Skeletal muscle tissue (tissue), 4 donors: ENCODE data around the gene NDUFS2. TPM values are rescaled to one million over a fixed set of nuclear protein-coding genes. Genes with fewer than 3 reads are reported as not detected.
"Not testable (repeated sequence)": the region's sequence is repeated elsewhere in the genome, so short reads cannot be mapped to it uniquely, and the experiment has no call there.

Experiments
- H3K27ac ChIP-seq: one replicate; pipeline ENCODE4 v1.7.0; 2013; ENCODE audit warnings: mild to moderate bottlenecking, low read depth, low read length, inconsistent platforms
- H3K27me3 ChIP-seq, 3 donors: one replicate each; pipeline ENCODE4 v1.7.0; 2013; ENCODE audit warnings: low read length in 3 of 3; ENCODE audit not compliant: control insufficient read depth in 3 of 3, insufficient read depth in 3 of 3
- H3K36me3 ChIP-seq, 3 donors: one replicate each; pipeline ENCODE4 v1.7.0; 2013; ENCODE audit warnings: low read length in 3 of 3; ENCODE audit not compliant: control insufficient read depth in 3 of 3, insufficient read depth in 3 of 3
- H3K4me1 ChIP-seq, 3 donors: one replicate each; pipeline ENCODE4 v1.7.0; 2013; ENCODE audit warnings: low read length in 3 of 3, mild to moderate bottlenecking in 3 of 3; ENCODE audit not compliant: control insufficient read depth in 3 of 3, insufficient read depth in 3 of 3
- H3K4me3 ChIP-seq, 3 donors: one replicate each; pipeline ENCODE4 v1.7.0; 2013; ENCODE audit warnings: low read length in 3 of 3
- H3K9ac ChIP-seq, 3 donors: one replicate each; pipeline ENCODE4 v1.7.0; 2013; ENCODE audit warnings: low read length in 3 of 3, mild to moderate bottlenecking in 3 of 3, moderate library complexity in 2 of 3, low read depth in 1 of 3
- H3K9me3 ChIP-seq, 3 donors: one replicate each; pipeline ENCODE4 v1.7.0; 2013; ENCODE audit warnings: low read length in 3 of 3; ENCODE audit not compliant: control insufficient read depth in 3 of 3
- total RNA-seq: library from RNA; depleted of rRNA; stranded (reverse); fragments of >200 nt; gene quantifications from one replicate; pipeline ENCODE4 v1.2.3, GENCODE V29; 2014
- donor health status: Osteomylitis.

NDUFS2 gene
- total RNA-seq, 1 donor from 2014 or later, result 147 TPM

- peaks cover 0 to 5% (median 0%) of the 10 kb centered on the region in 3 donors for H3K4me1 ChIP-seq
- H3K27ac ChIP-seq, result peak overlapping the region; percentile 65
- no peaks in the 10 kb centered on the region for H3K9me3 ChIP-seq
- H3K9ac ChIP-seq, result peak overlapping the region in 1 of 3 donors; percentile 33
- H3K4me3 ChIP-seq, result peak overlapping the region in 2 of 3 donors; percentile 6 to 38
- no peaks in the 10 kb centered on the region for H3K27me3 ChIP-seq
- peaks cover 24 to 29% (median 25%) of the 10 kb centered on the region in 3 donors for H3K36me3 ChIP-seq
These were observed 15.0 kb downstream of the NDUFS2 start for GRCh38 chr1:161216945-161217712.

DNA sequence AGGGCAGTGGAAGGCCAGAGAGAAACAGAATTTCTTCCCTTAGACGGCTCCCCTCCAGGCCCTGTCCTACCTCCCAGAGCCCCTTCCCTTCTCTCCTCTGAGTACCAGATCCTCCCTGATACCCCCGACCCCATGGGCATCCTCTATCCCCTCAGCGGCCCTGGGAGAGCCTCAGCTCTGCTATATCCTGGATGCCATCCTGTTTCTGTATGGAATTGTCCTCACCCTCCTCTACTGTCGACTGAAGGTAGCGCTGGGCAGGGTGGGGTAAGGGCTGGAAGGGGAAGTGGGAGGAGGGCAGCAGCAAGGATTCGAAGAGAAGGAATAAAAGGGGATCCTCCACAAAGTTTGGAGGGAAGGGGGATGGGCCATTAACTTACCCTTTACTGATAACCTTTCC lies 15.7 kb downstream of the NDUFS2 start:
- no peaks in the 10 kb centered on the region for H3K27me3 ChIP-seq
- H3K36me3 ChIP-seq, result peaks cover 17 to 22% (median 19%) of the 10 kb centered on the region in 3 donors
- H3K4me1 ChIP-seq, result peaks cover 0 to 5% (median 0%) of the 10 kb centered on the region in 3 donors
- H3K4me3 ChIP-seq, result no peak overlapping the region
- H3K9me3 ChIP-seq, result no peaks in the 10 kb centered on the region
- H3K27ac ChIP-seq, result peak overlapping the region; percentile 65
- H3K9ac ChIP-seq, result peak overlapping the region in 1 of 3 donors; percentile 33

DNA sequence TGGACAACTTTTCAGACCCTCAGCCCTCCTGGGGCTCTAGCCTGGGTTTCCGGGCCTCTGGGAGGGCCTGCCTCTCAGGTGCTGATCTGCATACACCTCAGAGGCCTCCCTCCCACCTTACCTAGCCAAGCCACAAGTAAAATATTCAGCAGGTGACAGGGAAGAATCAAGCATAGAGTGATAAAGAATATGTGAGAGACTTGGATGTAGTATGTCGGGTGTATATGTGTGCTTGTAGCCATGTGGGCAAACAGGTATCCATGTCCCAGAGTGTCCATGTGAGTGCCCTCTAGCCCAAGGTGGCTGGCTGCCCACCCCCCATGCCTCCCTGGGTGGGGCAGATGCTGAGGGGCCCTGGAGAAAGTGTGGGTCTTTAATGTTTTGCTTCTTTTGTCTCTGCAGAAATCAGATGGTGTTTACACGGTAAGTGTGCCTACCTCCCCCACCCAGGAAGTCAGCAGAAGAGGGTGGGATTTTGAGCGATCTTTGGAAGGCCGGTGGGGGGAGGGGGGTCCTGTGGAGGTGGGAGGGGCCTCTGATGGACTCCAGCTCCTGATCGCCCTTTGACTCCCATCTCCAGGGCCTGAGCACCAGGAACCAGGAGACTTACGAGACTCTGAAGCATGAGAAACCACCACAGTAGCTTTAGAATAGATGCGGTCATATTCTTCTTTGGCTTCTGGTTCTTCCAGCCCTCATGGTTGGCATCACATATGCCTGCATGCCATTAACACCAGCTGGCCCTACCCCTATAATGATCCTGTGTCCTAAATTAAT lies 16.3 kb downstream of the NDUFS2 start:
- Histone ChIP-seq H3K27me3 (no peaks in the 10 kb centered on the region), H3K36me3 (peaks cover 11 to 16% (median 12%) of the 10 kb centered on the region in 3 donors), H3K9ac (no peak overlapping the region), H3K4me1 (peaks cover 0 to 5% (median 0%) of the 10 kb centered on the region in 3 donors), H3K4me3 (no peak overlapping the region), H3K9me3 (no peaks in the 10 kb centered on the region), H3K27ac (no peak overlapping the region)

- H3K4me1 ChIP-seq, result peaks cover 0 to 5% (median 0%) of the 10 kb centered on the region in 3 donors
- no peaks in the 10 kb centered on the region for H3K9me3 ChIP-seq
- no peak overlapping the region for H3K27ac ChIP-seq
- H3K27me3 ChIP-seq, result no peaks in the 10 kb centered on the region
- H3K9ac ChIP-seq, result no peak overlapping the region
- H3K4me3 ChIP-seq, result no peak overlapping the region
- H3K36me3 ChIP-seq, result peaks cover 3 to 8% (median 4%) of the 10 kb centered on the region in 3 donors
These were observed 17.1 kb downstream of the NDUFS2 start for GRCh38 chr1:161219078-161219892.

- H3K27ac ChIP-seq, result no peak overlapping the region
- H3K27me3 ChIP-seq, result no peaks in the 10 kb centered on the region
- no peaks in the 10 kb centered on the region for H3K9me3 ChIP-seq
- H3K4me3 ChIP-seq, result no peak overlapping the region
- H3K4me1 ChIP-seq, result peaks cover 0 to 5% (median under 1%) of the 10 kb centered on the region in 3 donors
- peaks cover 0 to 3% (median 3%) of the 10 kb centered on the region in 3 donors for H3K36me3 ChIP-seq
- no peak overlapping the region for H3K9ac ChIP-seq
These were observed 17.8 kb downstream of the NDUFS2 start for GRCh38 chr1:161220002-161220401.

DNA sequence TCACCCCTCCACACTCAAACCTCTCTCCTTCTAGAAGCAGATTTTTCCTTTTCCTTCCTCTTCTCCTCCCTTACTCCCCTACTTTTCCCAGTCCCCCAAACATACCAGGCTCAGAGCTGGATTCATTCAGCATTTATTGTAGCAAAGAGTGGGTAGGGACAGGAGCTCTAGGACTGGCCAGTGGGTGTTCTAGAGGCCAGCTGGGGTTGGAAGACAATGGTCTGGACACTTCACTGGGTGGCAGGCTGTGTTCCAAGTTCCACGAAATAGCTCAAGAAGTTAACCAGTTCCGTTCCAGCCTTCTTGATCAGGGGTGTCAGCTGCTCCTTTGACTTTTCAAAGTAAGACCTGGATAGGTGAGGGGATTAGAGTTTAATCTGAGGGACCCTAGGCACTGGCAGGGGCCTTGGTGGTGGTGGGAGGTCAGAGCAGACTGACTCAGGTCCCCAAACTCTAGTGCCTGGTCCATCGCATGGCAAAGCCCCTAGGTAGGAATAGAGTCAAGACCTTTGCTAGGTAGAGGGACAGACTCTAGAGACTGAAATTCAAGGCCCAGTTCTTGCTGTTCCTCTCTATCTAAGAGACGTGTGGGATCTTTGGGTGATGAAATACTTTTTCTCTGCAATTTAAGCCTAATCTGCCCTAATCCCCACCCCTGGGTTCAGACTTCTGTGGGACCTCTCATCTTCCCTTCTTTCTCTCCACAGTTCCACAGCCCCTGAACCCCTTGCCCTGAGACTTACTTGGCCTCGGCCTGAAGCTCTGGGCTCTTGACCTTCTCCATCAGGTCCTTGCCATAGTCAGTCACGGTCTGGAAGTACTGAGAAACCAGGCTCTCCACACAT lies 20.2 kb downstream of the NDUFS2 start:
- Histone ChIP-seq H3K9me3 (no peaks in the 10 kb centered on the region), H3K4me3 (no peak overlapping the region), H3K27ac (no peak overlapping the region), H3K27me3 (no peaks in the 10 kb centered on the region), H3K4me1 (peaks cover 15 to 22% (median 18%) of the 10 kb centered on the region in 3 donors), H3K36me3 (no peaks in the 10 kb centered on the region), H3K9ac (no peak overlapping the region)

GRCh38 chr1:161223805-161224694 lies 21.9 kb downstream of the NDUFS2 start:
- no peaks in the 10 kb centered on the region for H3K9me3 ChIP-seq
- peaks cover 11 to 13% (median 12%) of the 10 kb centered on the region in 3 donors for H3K36me3 ChIP-seq
- H3K27ac ChIP-seq, result no peak overlapping the region
- H3K27me3 ChIP-seq, result no peaks in the 10 kb centered on the region
- H3K4me3 ChIP-seq, result no peak overlapping the region
- peaks cover 20 to 25% (median 22%) of the 10 kb centered on the region in 3 donors for H3K4me1 ChIP-seq
- H3K9ac ChIP-seq, result no peak overlapping the region

- not testable (repeated sequence) for H3K9ac ChIP-seq, H3K27me3 ChIP-seq, H3K4me3 ChIP-seq, H3K9me3 ChIP-seq, H3K27ac ChIP-seq
- H3K36me3 ChIP-seq, result peaks cover 17 to 19% (median 19%) of the 10 kb centered on the region in 3 donors
- peaks cover 20 to 25% (median 22%) of the 10 kb centered on the region in 3 donors for H3K4me1 ChIP-seq
These were observed 22.5 kb downstream of the NDUFS2 start for GRCh38 chr1:161224695-161225087.
